HepG2 (cell line): Measurements from ENCODE around the gene MARS2. TPM values are rescaled to one million over a fixed set of nuclear protein-coding genes. Genes with fewer than 3 reads are reported as not detected.

Experiments
- ATAC-seq: fragments of 200-7000 bp; cut with Tn5 transposase; 3 replicates; pipeline ENCODE4 v1.9.1; 2020; ENCODE audit warnings: mild to moderate bottlenecking, moderate library complexity
- BruUV-seq: library from RNA; stranded (reverse); fragments of 400-500 nt; replicated peaks from 2 replicates; lab custom pipeline; 2021; lab: Mats Ljungman, UMichigan
- CTCF ChIA-PET: fragments of 300-600 bp; formaldehyde crosslinking; extraction: SDS; loops from one replicate; lab custom pipeline; 2021; ENCODE audit warnings: low total read pairs, inconsistent platforms, low intra/inter-chr PET ratio; lab: Yijun Ruan, JAX
- POLR2A ChIA-PET: fragments of 350-600 bp; sonication (Branson Sonifier 250); formaldehyde crosslinking; loops from one replicate; lab custom pipeline; 2020; ENCODE audit warnings: antibody characterized with exemption, inconsistent platforms; lab: Yijun Ruan, JAX
- DNase-seq: peaks from one replicate; pipeline ENCODE4 v3.0.0-alpha.2; 2015; ENCODE audit warnings: low spot score
- FAIRE-seq: peaks from 3 replicates; lab custom pipeline; 2011; peaks lifted over from hg19 to GRCh38; lab: Jason Lieb, UNC
- H2AFZ ChIP-seq: one replicate; pipeline ENCODE4 v1.6.1; 2011; ENCODE audit warnings: low read length, inconsistent platforms
- H3K27ac ChIP-seq: fragments of 300-600 bp; 3 replicates; pipeline ENCODE4 v1.8.0; 2011; ENCODE audit warnings: mixed run types, mild to moderate bottlenecking, mixed read lengths, low read length, inconsistent platforms; ENCODE audit not compliant: insufficient read depth; ENCODE audit errors: extremely low read length
- H3K27me3 ChIP-seq, 2 experiments: fragments of 200-600 bp in 1 of 2; 2 replicates in 1 of 2; 3 replicates in 1 of 2; pipeline versions ENCODE4 v1.6.0 to v1.8.0; 2011; ENCODE audit warnings: low read length in 2 of 2, mild to moderate bottlenecking in 2 of 2, moderate library complexity in 2 of 2, inconsistent platforms in 1 of 2; ENCODE audit not compliant: insufficient read depth in 2 of 2, control insufficient read depth in 1 of 2
- H3K36me3 ChIP-seq, 2 experiments: fragments of 200-600 bp in 1 of 2; replicated peaks in 1 of 2; 2 replicates in 1 of 2; 3 replicates in 1 of 2; pipeline versions ENCODE4 v1.5.1 to v1.8.0; 2011; ENCODE audit warnings: low read length in 2 of 2, inconsistent platforms in 1 of 2; ENCODE audit not compliant: insufficient read depth in 2 of 2, control insufficient read depth in 1 of 2
- H3K4me1 ChIP-seq: 2 replicates; pipeline ENCODE4 v1.5.1; 2012; ENCODE audit warnings: low read length, inconsistent platforms; ENCODE audit not compliant: insufficient read depth
- H3K4me2 ChIP-seq: 2 replicates; pipeline ENCODE4 v1.6.0; 2011; ENCODE audit warnings: low read depth, low read length, inconsistent platforms
- H3K4me3 ChIP-seq, 3 experiments: fragments of 200-600 bp in 1 of 3; sonication (generic), shearing (Covaris generic) in 1 of 3; replicated peaks in 1 of 3; 2 replicates each; pipeline ENCODE4 v1.5.1; 2011 to 2016; ENCODE audit warnings: low read length in 3 of 3, inconsistent platforms in 2 of 3, low read depth in 2 of 3, mild to moderate bottlenecking in 2 of 3, control low read depth in 1 of 3, mixed read lengths in 1 of 3; ENCODE audit not compliant: insufficient read depth in 1 of 3
- H3K79me2 ChIP-seq: one replicate; pipeline ENCODE4 v1.6.1; 2011; ENCODE audit warnings: low read length, inconsistent platforms; ENCODE audit not compliant: insufficient read depth
- H3K9ac ChIP-seq: 2 replicates; pipeline ENCODE4 v1.6.0; 2011; ENCODE audit warnings: mild to moderate bottlenecking, low read depth, low read length, inconsistent platforms; ENCODE audit not compliant: insufficient read depth
- H3K9me3 ChIP-seq: 2 replicates; pipeline ENCODE4 v1.5.1; 2012; ENCODE audit warnings: mild to moderate bottlenecking, low read length
- H4K20me1 ChIP-seq: 2 replicates; pipeline ENCODE4 v1.6.0; 2011; ENCODE audit warnings: inconsistent platforms, mild to moderate bottlenecking, low read length, moderate library complexity; ENCODE audit not compliant: insufficient read depth
- ASH2L ChIP-seq: fragments of 300-600, 200-600 bp; sonication (generic); IDR thresholded peaks from 2 replicates; pipeline ENCODE4 v1.7.0; 2017; ENCODE audit warnings: low read depth, mild to moderate bottlenecking, moderate library complexity, mixed read lengths, low read length; ENCODE audit not compliant: insufficient read length
- CCDC6 ChIP-seq: sonication (generic); formaldehyde crosslinking; IDR thresholded peaks from 2 replicates; pipeline ENCODE4 v1.8.1; 2022; ENCODE audit warnings: mild to moderate bottlenecking, missing genetic modification reagents, moderate library complexity
- CEBPB ChIP-seq: IDR thresholded peaks from 2 replicates; pipeline ENCODE4 v1.6.1; 2011; ENCODE audit warnings: low read depth, low read length, improper control_type of control experiment, borderline replicate concordance
- DNMT3B ChIP-seq: conservative IDR thresholded peaks from 2 replicates; pipeline ENCODE4 v1.6.1; 2016; ENCODE audit warnings: missing biosample characterization, control low read depth
- HMG20B ChIP-seq: conservative IDR thresholded peaks from 2 replicates; pipeline ENCODE4 v1.6.1; 2016; ENCODE audit warnings: missing genetic modification reagents, missing compliant biosample characterization
- KDM2A ChIP-seq: sonication (generic); formaldehyde crosslinking; IDR thresholded peaks from 2 replicates; pipeline ENCODE4 v1.4.0; 2020; ENCODE audit warnings: low read depth, missing genetic modification reagents, borderline replicate concordance
- PAX8 ChIP-seq: sonication (generic); formaldehyde crosslinking; IDR thresholded peaks from 2 replicates; pipeline ENCODE4 v1.8.0; 2022; ENCODE audit warnings: mild to moderate bottlenecking, missing genetic modification reagents, borderline replicate concordance
- SKI ChIP-seq: fragments of 450-650 bp; IDR thresholded peaks from one replicate; pipeline ENCODE4 v1.6.1; 2018; ENCODE audit warnings: mild to moderate bottlenecking; ENCODE audit not compliant: partially characterized antibody
- SP5 ChIP-seq: IDR thresholded peaks from 2 replicates; pipeline ENCODE4 v1.6.1; 2016; ENCODE audit warnings: low read depth, borderline replicate concordance
- TBL1XR1 ChIP-seq: fragments of 150-350 bp; IDR thresholded peaks from 2 replicates; pipeline ENCODE4 v1.6.1; 2014; ENCODE audit warnings: borderline replicate concordance, low read length; ENCODE audit not compliant: partially characterized antibody
- ZMYM2 ChIP-seq: sonication (generic); formaldehyde crosslinking; IDR thresholded peaks from 2 replicates; pipeline ENCODE4 v1.8.0; 2022; ENCODE audit warnings: mild to moderate bottlenecking, missing genetic modification reagents
- ZNF605 ChIP-seq: sonication (generic); formaldehyde crosslinking; IDR thresholded peaks from 2 replicates; pipeline ENCODE4 v1.8.0; 2022; ENCODE audit warnings: mild to moderate bottlenecking, missing genetic modification reagents
- ZNF619 ChIP-seq: sonication (generic); formaldehyde crosslinking; IDR thresholded peaks from 2 replicates; pipeline ENCODE4 v1.4.0; 2020; ENCODE audit warnings: mild to moderate bottlenecking, missing genetic modification reagents
- ZNF781 ChIP-seq: sonication (generic); formaldehyde crosslinking; IDR thresholded peaks from 2 replicates; pipeline ENCODE4 v1.5.1; 2020; ENCODE audit warnings: borderline replicate concordance, mild to moderate bottlenecking, missing genetic modification reagents; ENCODE audit errors: not compliant biosample characterization
- ZNF816 ChIP-seq: sonication (generic); formaldehyde crosslinking; IDR thresholded peaks from 2 replicates; pipeline ENCODE4 v1.8.0; 2022; ENCODE audit warnings: missing genetic modification reagents, mild to moderate bottlenecking, borderline replicate concordance
- WGBS: methylation state at CpG from one replicate; pipeline ENCODE4 v1.1.6; 2017; ENCODE audit warnings: low lambda C conversion rate; 5-methylcytosine and 5-hydroxymethylcytosine counted together
- in situ Hi-C: cut with HindIII; loops from 2 replicates; pipeline ENCODE4 v1.10.0; 2017; ENCODE audit warnings: low pct_unique_long_range_greater_than_20kb; ENCODE audit not compliant: extremely low pct_ligation_motif_present
- intact Hi-C: fragments of 100-400 bp; cut with micrococcal nuclease; formaldehyde crosslinking; loops from one replicate; pipeline ENCODE4 v1.10.0; 2022; ENCODE audit not compliant: unreplicated experiment
- polyA plus RNA-seq, 8 experiments: library from polyadenylated mRNA; depleted of rRNA in 3 of 8; stranded (reverse) in 7 of 8; unstranded in 1 of 8; fragments of >200 nt; fragmentation: Illumina TruSeq in 4 of 8; extraction: Trizol in 4 of 8; gene quantifications; 2 replicates each; pipeline versions ENCODE4 v1.2.1 to v1.2.3, GENCODE V29; 2011 to 2016; ENCODE audit warnings: low read depth in 4 of 8, missing spikeins in 1 of 8, mixed read lengths in 1 of 8; ENCODE audit not compliant: insufficient read depth in 1 of 8
- total RNA-seq, 5 experiments: library from RNA; depleted of rRNA; stranded (reverse); fragments of >200 nt; fragmentation: Illumina TruSeq; extraction: Trizol; gene quantifications; 2 replicates each; pipeline ENCODE4 v1.2.3, GENCODE V29; 2016; ENCODE audit warnings: low read depth in 1 of 5
- TF ChIP-seq, protein P1 (sequence below), 2 experiments: sonication (generic) in 1 of 2; formaldehyde crosslinking in 1 of 2; IDR thresholded peaks; 2 replicates each; pipeline versions ENCODE4 v1.4.0 to v1.6.1; 2018 to 2020; ENCODE audit warnings: missing genetic modification reagents in 2 of 2, borderline replicate concordance in 1 of 2, low read depth in 1 of 2, mild to moderate bottlenecking in 1 of 2, missing biosample characterization in 1 of 2
- TF ChIP-seq, protein P2 (sequence below): sonication (generic); formaldehyde crosslinking; conservative IDR thresholded peaks from 2 replicates; pipeline ENCODE4 v1.4.0; 2020; ENCODE audit warnings: missing genetic modification reagents
- TF ChIP-seq, protein P3 (sequence below): sonication (generic); formaldehyde crosslinking; IDR thresholded peaks from 2 replicates; pipeline ENCODE4 v1.4.0; 2020; ENCODE audit warnings: mild to moderate bottlenecking, missing genetic modification reagents

MARS2 gene
- total and polyA plus RNA-seq, 2 of the 13 experiments (the other 11 are each of a cell fraction or from before 2014, with no cell fraction given), result 6.9 to 16.2 TPM

DNA sequence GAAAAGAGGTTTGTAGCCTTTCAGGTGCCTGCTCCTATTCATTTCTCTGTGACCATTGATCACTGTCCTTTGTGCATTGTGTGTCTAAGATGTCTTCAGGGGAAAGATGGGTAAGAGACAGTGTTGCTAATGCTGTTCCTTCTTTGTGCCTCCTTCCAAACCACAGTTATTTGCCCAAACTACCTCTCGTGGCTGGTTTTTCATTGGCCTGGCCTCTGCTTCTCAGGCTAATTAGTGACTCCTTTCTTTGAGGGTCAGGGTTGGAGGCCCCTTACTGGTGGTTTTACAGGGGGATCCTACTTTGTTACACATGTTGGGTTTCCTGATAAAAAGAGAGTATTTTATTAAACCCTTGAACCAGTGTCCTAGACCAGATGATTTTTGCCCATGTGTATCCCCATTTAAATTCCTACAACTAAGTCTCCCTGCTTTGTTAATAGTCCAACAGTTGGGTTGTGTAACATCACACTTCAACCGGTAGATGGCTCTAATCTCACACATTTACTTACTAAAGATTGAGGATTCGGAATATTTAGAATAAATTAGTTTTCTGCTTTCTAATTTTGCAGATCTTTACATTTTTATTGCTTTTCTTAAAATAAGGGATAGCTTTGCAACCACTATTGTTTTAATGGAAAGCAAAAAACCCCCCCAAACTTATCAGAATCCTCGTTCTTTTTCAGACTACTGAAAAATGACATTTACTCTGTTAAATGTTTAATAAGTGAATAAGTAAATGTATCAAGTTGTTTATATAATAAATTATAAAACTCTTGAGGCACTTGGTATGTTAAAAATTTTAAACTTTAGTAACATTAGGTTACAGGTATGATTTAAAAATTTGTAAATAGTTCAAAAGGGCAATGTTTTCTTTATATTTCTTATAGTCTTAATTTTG is 2.4 kb downstream of the MARS2 start:
- Histone ChIP-seq H2AFZ (no peak overlapping the region), H3K9ac (peak overlapping the region; percentile 69), H3K4me3 (peak overlapping the region; percentile 60 to 86 (median 85)), H3K4me2 (peak overlapping the region; percentile 84), H3K27me3 (no peaks in the 10 kb centered on the region; a peak in 1 of 5 replicates), H3K9me3 (no peaks in the 10 kb centered on the region), H4K20me1 (peaks cover 22% of the 10 kb centered on the region), H3K79me2 (peaks cover 41% of the 10 kb centered on the region), H3K27ac (no peak overlapping the region), H3K4me1 (peaks cover 31% of the 10 kb centered on the region), H3K36me3 (peaks cover 0 to 7% of the 10 kb centered on the region in 2 experiments; a peak in 2 of 5 replicates)
- 21% methylated on average over 4 of the region's 4 CpGs for WGBS
- in situ Hi-C loops (loop anchor here (5.0 to 10.0 kb wide), 2 partner anchors 70 to 193 kb away; partner anchors contain the start of gene MOB4), intact Hi-C loops (loop anchor here (1.0 to 10.0 kb wide), 5 partner anchors 71 to 313 kb away; partner anchors contain the start of genes COQ10B and SF3B1)
- CTCF ChIA-PET, result interaction anchor here (0.7 to 1.6 kb wide), 2 partner anchors 70 to 95 kb away, joined by 3 to 20 read pairs; no protein-coding TSS in a partner anchor
- no TSS peak for BruUV-seq
- ATAC-seq (no peak), FAIRE-seq (peak; percentile 59), DNase-seq (peak; percentile 61)
- POLR2A ChIA-PET, result interaction anchor here (1.0 to 2.9 kb wide), 3 partner anchors 208 to 254 kb away, joined by 3 to 40 read pairs (median 11); partner anchors contain the start of genes COQ10B, HSPD1 and HSPE1
- TF ChIP-seq SKI (no peak), DNMT3B (CRISPR knock-in tag) (no peak), SP5 (CRISPR knock-in tag) (no peak), ZMYM2 (CRISPR knock-in tag) (no peak), PAX8 (CRISPR knock-in tag) (no peak), HMG20B (CRISPR knock-in tag) (no peak), ZNF619 (no peak), ZNF605 (CRISPR knock-in tag) (peak; percentile 37; the same call in 1 of the 2 replicates), CEBPB (peak; percentile 75), ZNF781 (CRISPR knock-in tag) (no peak), CCDC6 (CRISPR knock-in tag) (no peak), TBL1XR1 (no peak), ASH2L (peak; percentile 60), KDM2A (CRISPR knock-in tag) (no peak), ZNF816 (CRISPR knock-in tag) (no peak)
- TF ChIP-seq, protein P1, sequence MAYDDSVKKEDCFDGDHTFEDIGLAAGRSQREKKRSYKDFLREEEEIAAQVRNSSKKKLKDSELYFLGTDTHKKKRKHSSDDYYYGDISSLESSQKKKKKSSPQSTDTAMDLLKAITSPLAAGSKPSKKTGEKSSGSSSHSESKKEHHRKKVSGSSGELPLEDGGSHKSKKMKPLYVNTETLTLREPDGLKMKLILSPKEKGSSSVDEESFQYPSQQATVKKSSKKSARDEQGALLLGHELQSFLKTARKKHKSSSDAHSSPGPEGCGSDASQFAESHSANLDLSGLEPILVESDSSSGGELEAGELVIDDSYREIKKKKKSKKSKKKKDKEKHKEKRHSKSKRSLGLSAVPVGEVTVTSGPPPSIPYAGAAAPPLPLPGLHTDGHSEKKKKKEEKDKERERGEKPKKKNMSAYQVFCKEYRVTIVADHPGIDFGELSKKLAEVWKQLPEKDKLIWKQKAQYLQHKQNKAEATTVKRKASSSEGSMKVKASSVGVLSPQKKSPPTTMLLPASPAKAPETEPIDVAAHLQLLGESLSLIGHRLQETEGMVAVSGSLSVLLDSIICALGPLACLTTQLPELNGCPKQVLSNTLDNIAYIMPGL (CRISPR knock-in tag; IDR thresholded peaks at IDR 0.05; ENCODE audit: borderline replicate concordance in 1 of 2, low read depth in 1 of 2), result peak in 1 of 2 experiments; percentile 60; a peak in 1 of 4 replicates
- TF ChIP-seq, protein P2, sequence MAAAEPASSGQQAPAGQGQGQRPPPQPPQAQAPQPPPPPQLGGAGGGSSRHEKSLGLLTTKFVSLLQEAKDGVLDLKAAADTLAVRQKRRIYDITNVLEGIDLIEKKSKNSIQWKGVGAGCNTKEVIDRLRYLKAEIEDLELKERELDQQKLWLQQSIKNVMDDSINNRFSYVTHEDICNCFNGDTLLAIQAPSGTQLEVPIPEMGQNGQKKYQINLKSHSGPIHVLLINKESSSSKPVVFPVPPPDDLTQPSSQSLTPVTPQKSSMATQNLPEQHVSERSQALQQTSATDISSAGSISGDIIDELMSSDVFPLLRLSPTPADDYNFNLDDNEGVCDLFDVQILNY (CRISPR knock-in tag), result no peak
- TF ChIP-seq, protein P3, sequence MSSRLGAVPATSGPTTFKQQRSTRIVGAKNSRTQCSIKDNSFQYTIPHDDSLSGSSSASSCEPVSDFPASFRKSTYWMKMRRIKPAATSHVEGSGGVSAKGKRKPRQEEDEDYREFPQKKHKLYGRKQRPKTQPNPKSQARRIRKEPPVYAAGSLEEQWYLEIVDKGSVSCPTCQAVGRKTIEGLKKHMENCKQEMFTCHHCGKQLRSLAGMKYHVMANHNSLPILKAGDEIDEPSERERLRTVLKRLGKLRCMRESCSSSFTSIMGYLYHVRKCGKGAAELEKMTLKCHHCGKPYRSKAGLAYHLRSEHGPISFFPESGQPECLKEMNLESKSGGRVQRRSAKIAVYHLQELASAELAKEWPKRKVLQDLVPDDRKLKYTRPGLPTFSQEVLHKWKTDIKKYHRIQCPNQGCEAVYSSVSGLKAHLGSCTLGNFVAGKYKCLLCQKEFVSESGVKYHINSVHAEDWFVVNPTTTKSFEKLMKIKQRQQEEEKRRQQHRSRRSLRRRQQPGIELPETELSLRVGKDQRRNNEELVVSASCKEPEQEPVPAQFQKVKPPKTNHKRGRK (CRISPR knock-in tag), result no peak
